ENCODE results near the gene MORC4. TPM values are rescaled to one million over a fixed set of nuclear protein-coding genes. Genes with fewer than 3 reads are reported as not detected.

The MORC4 gene
- total and polyA plus RNA-seq, 2 donors from 2014 or later = 8.2 to 12.6 TPM

DNA sequence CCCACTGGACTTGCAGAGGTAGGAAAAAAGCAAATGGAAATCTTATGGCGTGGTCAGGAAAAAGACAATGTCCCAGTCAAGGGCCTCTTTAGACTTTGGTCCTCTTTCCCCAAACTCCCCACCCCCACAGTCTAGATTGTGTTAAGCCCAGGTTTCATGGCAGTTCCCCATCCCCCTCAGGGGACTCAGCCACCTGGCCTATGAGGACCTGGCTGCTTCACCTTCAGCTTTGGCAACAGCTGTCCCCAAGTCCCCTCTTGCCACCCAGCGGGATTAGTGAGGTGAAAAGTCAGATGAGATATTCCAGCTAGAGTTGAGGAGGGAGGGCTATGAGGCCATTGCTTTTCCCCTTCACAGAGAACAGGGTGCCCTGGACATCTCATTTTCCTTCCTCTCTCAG, 97.3 kb downstream of the MORC4 start:
- no peaks in the 10 kb centered on the region for H3K9me3 ChIP-seq (ENCODE audit: control insufficient read depth in 2 of 3, insufficient read depth in 1 of 3, low read length in 3 of 3)
- H3K36me3 ChIP-seq (ENCODE audit: control insufficient read depth in 2 of 3, insufficient read depth in 3 of 3, low read length in 3 of 3) = no peaks in the 10 kb centered on the region
- FAIRE-seq = no peak
- no peak for DNase-seq
- H3K9ac ChIP-seq (ENCODE audit: low read length in 3 of 3) = no peak overlapping the region
- no peak overlapping the region for H3K27ac ChIP-seq (ENCODE audit: low read depth in 2 of 2, low read length in 2 of 2)
- peaks cover 0 to 8% (median 4%) of the 10 kb centered on the region in 3 donors for H3K4me1 ChIP-seq (ENCODE audit: control insufficient read depth in 2 of 3, insufficient read depth in 2 of 3, low read depth in 1 of 3, low read length in 3 of 3)
- intact Hi-C loops (cut with DNase I) = no loop called here
- no peak for TF ChIP-seq CTCF (IDR thresholded peaks at IDR 0.05; ENCODE audit: borderline replicate concordance, extremely low read depth, insufficient read depth)
- H3K4me3 ChIP-seq (ENCODE audit: low read length in 3 of 3) = no peak overlapping the region
- H3K27me3 ChIP-seq (ENCODE audit: control insufficient read depth, insufficient read depth, low read length) = no peaks in the 10 kb centered on the region

- no peak for DNase-seq
- Histone ChIP-seq H3K27ac (ENCODE audit: low read depth in 2 of 2, low read length in 2 of 2) (peak overlapping the region in 1 of 2 donors; percentile 11), H3K36me3 (ENCODE audit: control insufficient read depth in 2 of 3, insufficient read depth in 3 of 3, low read length in 3 of 3) (no peaks in the 10 kb centered on the region), H3K4me3 (ENCODE audit: low read length in 3 of 3) (no peak overlapping the region), H3K27me3 (ENCODE audit: control insufficient read depth, insufficient read depth, low read length) (no peaks in the 10 kb centered on the region), H3K9ac (ENCODE audit: low read length in 3 of 3) (no peak overlapping the region), H3K4me1 (ENCODE audit: control insufficient read depth in 2 of 3, insufficient read depth in 2 of 3, low read depth in 1 of 3, low read length in 3 of 3) (peaks cover 0 to 8% (median 4%) of the 10 kb centered on the region in 3 donors), H3K9me3 (ENCODE audit: control insufficient read depth in 2 of 3, insufficient read depth in 1 of 3, low read length in 3 of 3) (no peaks in the 10 kb centered on the region)
- no peak for TF ChIP-seq CTCF (IDR thresholded peaks at IDR 0.05; ENCODE audit: borderline replicate concordance, extremely low read depth, insufficient read depth)
- intact Hi-C loops (cut with DNase I) = no loop called here
- FAIRE-seq = no peak
Observed at GRCh38 chrX:106901781-106902219, 98.2 kb downstream of the MORC4 start.

- H3K4me1 ChIP-seq (ENCODE audit: control insufficient read depth in 2 of 3, insufficient read depth in 2 of 3, low read depth in 1 of 3, low read length in 3 of 3) = peaks cover 0 to 8% (median 4%) of the 10 kb centered on the region in 3 donors
- H3K27ac ChIP-seq (ENCODE audit: low read depth in 2 of 2, low read length in 2 of 2) = peak overlapping the region in 1 of 2 donors; percentile 11
- FAIRE-seq (no peak), DNase-seq (no peak)
- no peak for TF ChIP-seq CTCF (IDR thresholded peaks at IDR 0.05; ENCODE audit: borderline replicate concordance, extremely low read depth, insufficient read depth)
- H3K27me3 ChIP-seq (ENCODE audit: control insufficient read depth, insufficient read depth, low read length) = no peaks in the 10 kb centered on the region
- no peak overlapping the region for H3K9ac ChIP-seq (ENCODE audit: low read length in 3 of 3)
- no peaks in the 10 kb centered on the region for H3K36me3 ChIP-seq (ENCODE audit: control insufficient read depth in 2 of 3, insufficient read depth in 3 of 3, low read length in 3 of 3)
- H3K4me3 ChIP-seq (ENCODE audit: low read length in 3 of 3) = no peak overlapping the region
- no peaks in the 10 kb centered on the region for H3K9me3 ChIP-seq (ENCODE audit: control insufficient read depth in 2 of 3, insufficient read depth in 1 of 3, low read length in 3 of 3)
- intact Hi-C loops (cut with DNase I) = no loop called here
Observed at GRCh38 chrX:106901341-106901740, 98.7 kb downstream of the MORC4 start.

DNA sequence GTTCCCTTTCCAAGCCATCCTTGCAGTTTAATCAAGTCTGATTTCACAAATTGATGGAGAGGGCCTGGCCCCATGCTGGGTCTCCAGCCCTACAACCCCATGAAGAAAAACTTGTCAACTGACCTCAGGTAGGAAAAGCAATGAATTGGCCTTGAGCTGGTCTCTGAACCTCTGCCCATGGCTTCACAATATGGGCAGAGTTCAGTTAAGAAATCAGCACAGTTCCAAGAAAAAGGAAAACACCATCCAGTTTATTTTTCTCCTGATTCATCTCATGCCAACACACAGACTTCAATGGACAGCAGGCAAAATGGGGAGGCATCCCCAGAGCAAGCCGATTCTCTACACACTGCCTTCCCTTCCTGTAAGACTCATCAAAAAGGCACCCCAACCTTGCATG, 100.2 kb downstream of the MORC4 start:
- no peak overlapping the region for H3K9ac ChIP-seq (ENCODE audit: low read length in 3 of 3)
- H3K9me3 ChIP-seq (ENCODE audit: control insufficient read depth in 2 of 3, insufficient read depth in 1 of 3, low read length in 3 of 3) = no peaks in the 10 kb centered on the region
- H3K27ac ChIP-seq (ENCODE audit: low read depth in 2 of 2, low read length in 2 of 2) = no peak overlapping the region
- intact Hi-C loops (cut with DNase I) = no loop called here
- FAIRE-seq (no peak), DNase-seq (no peak)
- H3K4me3 ChIP-seq (ENCODE audit: low read length in 3 of 3) = no peak overlapping the region
- H3K4me1 ChIP-seq (ENCODE audit: control insufficient read depth in 2 of 3, insufficient read depth in 2 of 3, low read depth in 1 of 3, low read length in 3 of 3) = peaks cover 0 to 2% (median 0%) of the 10 kb centered on the region in 3 donors
- H3K27me3 ChIP-seq (ENCODE audit: control insufficient read depth, insufficient read depth, low read length) = no peaks in the 10 kb centered on the region
- H3K36me3 ChIP-seq (ENCODE audit: control insufficient read depth in 2 of 3, insufficient read depth in 3 of 3, low read length in 3 of 3) = no peaks in the 10 kb centered on the region
- no peak for TF ChIP-seq CTCF (IDR thresholded peaks at IDR 0.05; ENCODE audit: borderline replicate concordance, extremely low read depth, insufficient read depth)
